Activated CD8-positive, alpha-beta memory T cell treated with anti-CD3 and anti-CD28 coated beads, Interleukin-2, amount 50 U/mL, for 24 hours (primary cell): ENCODE results near the gene TBC1D12.
"Not testable (repeated sequence)": the region's sequence is repeated elsewhere in the genome, so short reads cannot be mapped to it uniquely, and the experiment has no call there.

Experiments
- DNase-seq: peaks from one replicate; pipeline ENCODE4 v3.0.0-alpha.2; 2020; ENCODE audit errors: extremely low read depth

The TBC1D12 gene

DNA sequence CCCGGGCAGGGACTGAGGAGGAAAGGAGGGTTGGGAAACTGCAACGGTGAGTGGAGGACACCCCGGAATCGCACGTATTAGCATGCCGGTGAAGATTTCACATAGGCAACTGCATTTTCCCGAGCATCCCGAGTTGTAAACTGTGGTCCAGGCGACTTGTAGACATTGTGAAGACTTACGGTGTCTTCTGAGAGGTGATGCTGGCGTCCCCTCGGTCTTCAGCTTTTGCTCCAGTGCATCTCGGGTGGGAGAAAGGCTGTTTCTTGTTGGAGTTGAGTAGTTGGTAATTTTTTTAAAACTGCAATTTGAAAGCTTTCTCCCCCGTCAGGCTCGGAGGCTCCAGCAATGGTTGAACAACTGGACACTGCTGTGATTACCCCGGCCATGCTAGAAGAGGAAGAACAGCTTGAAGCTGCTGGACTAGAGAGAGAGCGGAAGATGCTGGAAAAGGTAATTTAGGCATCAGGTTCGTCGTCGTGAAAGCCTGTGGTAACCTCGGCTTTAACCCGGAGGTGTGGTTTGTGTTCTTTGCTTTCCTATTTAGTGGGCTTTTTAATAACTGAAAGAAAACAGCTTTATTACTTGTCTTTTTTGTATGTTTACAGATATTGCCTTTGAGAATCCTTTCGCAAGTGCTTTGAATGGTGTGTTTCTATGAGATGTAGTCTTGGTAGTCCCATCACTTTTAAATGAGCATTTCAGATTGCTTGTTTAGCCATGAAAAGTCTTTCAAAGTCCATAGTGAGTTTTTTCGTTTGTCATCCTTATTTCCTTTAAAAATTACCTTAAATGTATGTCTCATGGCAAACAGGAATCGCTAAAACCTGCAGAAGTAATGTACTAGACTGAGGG lies 143.9 kb downstream of the TBC1D12 start:
- DNase-seq, result no peak

DNA sequence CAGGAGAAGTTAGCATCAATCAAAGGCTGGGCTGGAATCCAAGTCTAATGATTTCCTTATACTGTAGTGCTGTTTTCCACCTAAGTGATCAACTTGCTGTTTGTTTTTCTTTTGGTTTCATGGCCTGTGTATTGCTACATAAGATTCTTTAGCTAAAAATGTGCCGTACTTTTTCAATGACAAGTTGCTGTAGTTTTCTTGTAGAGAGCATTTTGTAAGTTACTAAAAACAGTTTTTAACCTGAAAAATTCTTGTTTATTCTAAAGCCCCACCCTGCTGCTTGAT lies 144.5 kb downstream of the TBC1D12 start:
- no peak for DNase-seq

DNA sequence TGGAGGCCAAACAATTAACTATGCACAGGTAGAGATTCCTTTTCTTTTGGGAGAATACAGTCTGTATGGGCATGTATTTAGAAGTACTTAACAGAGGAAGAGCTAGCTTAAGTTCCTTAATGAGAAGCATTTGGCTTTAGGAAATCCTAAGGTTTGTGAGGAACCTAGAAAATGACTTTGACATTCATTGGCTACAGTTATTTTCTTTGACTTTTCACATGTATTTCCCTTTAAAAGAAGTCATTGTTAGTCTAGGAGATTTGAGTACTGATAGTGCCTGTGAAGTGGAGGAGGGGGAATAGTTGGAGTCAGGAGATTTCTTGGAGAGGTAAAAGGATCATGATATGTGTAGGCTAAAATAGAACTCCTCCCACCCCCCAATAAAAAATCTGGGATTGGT lies 146.9 kb downstream of the TBC1D12 start:
- DNase-seq, result no peak

DNA sequence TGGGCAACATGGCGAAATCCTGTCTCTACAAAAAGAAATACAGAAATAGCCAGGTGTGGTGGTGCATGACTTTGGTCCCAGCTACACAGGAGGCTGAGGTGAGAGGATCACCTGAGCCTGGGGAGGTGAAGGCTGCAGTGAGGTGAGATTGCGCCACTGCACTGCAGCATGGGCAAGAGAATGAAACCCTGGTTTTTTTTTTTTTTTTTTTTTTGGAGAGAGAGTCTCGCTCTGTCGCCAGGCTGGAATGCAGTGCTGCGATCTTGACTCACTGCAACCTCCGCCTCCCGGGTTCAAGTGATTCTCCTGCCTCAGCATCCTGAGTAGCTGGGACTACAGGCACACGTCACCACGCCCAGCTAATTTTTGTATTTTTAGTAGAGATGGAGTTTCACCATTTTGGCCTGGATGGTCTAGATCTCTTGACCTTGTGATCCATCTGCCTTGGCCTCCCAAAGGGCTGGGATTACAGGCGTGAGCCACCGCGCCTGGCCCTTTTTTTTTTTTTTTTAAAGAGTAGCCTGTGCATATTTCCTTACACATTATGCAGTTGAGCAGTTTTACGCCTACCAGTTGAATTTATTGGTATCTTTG lies 165.5 kb downstream of the TBC1D12 start:
- not testable (repeated sequence) for DNase-seq

DNA sequence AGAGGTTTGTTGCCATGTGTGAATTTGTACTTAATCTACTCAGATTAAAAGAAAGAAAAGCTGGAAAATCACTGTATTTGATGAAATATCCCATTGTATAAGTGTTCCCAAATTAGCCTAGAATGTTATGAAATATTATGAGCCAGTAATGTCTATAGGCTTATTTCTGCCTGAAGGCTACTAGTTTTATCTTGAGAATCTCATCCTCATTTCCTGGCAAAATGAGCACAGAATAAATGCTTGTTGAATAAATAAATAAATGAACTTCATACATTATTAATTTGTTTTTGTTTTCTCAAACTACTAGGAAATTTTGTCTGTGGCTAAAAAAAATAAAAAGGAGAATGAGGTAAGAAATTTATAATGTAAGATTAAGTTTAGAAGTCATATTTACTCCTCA lies 168.7 kb downstream of the TBC1D12 start:
- DNase-seq, result no peak

DNA sequence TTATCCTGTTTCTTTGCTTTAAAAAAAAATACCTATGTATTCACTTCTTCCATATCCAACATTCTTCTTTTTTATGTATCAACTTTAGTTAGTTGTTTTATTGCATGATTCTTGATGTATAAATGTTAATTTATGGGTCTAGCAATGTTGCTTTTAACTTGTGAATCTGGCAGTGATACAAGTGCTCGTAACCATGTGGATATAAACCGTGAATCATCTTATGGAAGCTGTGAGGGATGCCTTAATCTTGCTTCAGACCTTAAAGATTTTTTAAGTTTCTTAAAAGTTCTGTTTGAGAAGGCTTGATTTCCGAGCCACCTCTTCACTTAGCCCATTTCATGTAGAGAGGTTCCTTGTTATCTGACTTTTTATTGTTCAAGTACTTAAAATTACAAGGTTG lies 169.2 kb downstream of the TBC1D12 start:
- no peak for DNase-seq

DNA sequence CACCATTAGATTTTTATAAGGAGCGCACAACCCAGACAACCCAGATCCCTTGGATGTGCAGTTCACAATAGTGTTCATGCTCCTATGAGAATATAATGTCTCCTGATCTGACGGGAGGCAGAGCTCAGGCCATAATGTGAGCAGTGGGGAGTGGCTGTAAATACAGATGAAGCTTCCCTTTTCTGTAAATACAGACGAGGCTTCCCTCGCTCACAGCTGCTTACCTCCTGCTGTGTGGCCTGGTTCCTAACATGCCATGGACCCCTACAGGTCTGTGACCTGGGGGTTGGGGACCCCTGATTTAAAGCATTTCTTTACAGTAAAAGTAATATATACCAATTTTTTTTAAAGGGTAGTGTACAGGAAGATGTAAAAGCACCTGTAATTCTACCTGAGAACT lies 176.4 kb downstream of the TBC1D12 start:
- DNase-seq, result no peak

DNA sequence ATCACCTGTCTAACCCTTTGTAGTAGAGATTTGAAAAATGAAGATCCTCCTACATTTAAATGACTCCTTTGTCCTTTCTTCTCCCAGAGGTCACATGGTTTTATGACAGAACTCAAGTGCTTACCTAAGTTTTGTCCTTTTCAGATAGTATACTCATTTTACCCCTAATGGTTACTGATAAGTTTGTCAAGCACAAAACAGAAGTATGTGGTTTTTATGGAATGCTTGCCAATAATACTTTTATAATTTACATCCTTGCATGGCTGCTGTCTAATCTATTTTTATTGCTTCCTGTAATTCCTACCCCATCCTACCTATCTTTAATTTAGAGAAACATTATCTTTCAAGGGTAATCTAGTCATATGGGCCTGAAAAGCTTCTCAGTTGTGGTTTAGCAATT lies 180.8 kb downstream of the TBC1D12 start:
- DNase-seq, result no peak
